Superior temporal gyrus (tissue), 1 donor: ENCODE measurements around the gene APOO.
A peak's percentile ranks its signal among the peaks of the same experiment; 100 is the strongest.

Source experiments
- DNase-seq: peaks from one replicate; pipeline ENCODE4 v3.0.0-alpha.2; 2016; ENCODE audit errors: extremely low spot score

Gene APOO

GRCh38 chrX:23907498-23908218 is at the start of gene APOO, which contains the start of gene CXorf58:
TSS of gene APOO (minus strand) at chrX:23907938. CDS start at chrX:23907702, 236 bp downstream.
TSS of gene CXorf58 (plus strand) at chrX:23908006. CDS start at chrX:23910303, 2,297 bp downstream.
- peak; percentile 86 for DNase-seq

- DNase-seq: no peak
These were observed 46.7 kb upstream of the APOO start for GRCh38 chrX:23954396-23954795.

GRCh38 chrX:23953908-23954269 is 46.2 kb upstream of the APOO start:
- no peak for DNase-seq

GRCh38 chrX:23952984-23953907 is 45.5 kb upstream of the APOO start:
- DNase-seq: no peak

GRCh38 chrX:23952391-23952790 is 44.7 kb upstream of the APOO start:
- no peak for DNase-seq

GRCh38 chrX:23945206-23945605 is 37.5 kb upstream of the APOO start:
- DNase-seq: no peak

- no peak for DNase-seq
These were observed 36.5 kb upstream of the APOO start for GRCh38 chrX:23944234-23944633.

GRCh38 chrX:23939203-23939602 is 31.5 kb upstream of the APOO start:
- no peak for DNase-seq

- DNase-seq: no peak
These were observed 31.0 kb upstream of the APOO start for GRCh38 chrX:23938690-23939089.

GRCh38 chrX:23937100-23937499 is 29.4 kb upstream of the APOO start:
- no peak for DNase-seq

- DNase-seq: no peak
These were observed 28.4 kb upstream of the APOO start for GRCh38 chrX:23936180-23936579.

- no peak for DNase-seq
These were observed 27.4 kb upstream of the APOO start for GRCh38 chrX:23935106-23935505.

GRCh38 chrX:23932046-23932445 is 24.3 kb upstream of the APOO start:
- no peak for DNase-seq

GRCh38 chrX:23930894-23931604 is 23.3 kb upstream of the APOO start:
- no peak for DNase-seq

- DNase-seq: no peak
These were observed 18.3 kb upstream of the APOO start for GRCh38 chrX:23926015-23926414.

GRCh38 chrX:23919706-23920320 is 12.1 kb upstream of the APOO start:
- no peak for DNase-seq

GRCh38 chrX:23919148-23919547 is 11.4 kb upstream of the APOO start:
- DNase-seq: no peak

GRCh38 chrX:23911126-23911835 is 3.5 kb upstream of the APOO start:
- DNase-seq: no peak

GRCh38 chrX:23908219-23909004 is 674 bp upstream of the APOO start:
- no peak for DNase-seq

GRCh38 chrX:23907111-23907497 is 634 bp downstream of the APOO start:
- no peak for DNase-seq
